SK-N-MC (cell line): ENCODE data around the gene CLEC14A.

Experiments used
- EZH2 ChIP-seq: fragments of 200-600 bp; sonication (generic); IDR thresholded peaks from one replicate; pipeline ENCODE4 v1.6.1; 2017; ENCODE audit warnings: antibody characterized with exemption
- POLR2AphosphoS5 ChIP-seq: IDR thresholded peaks from 2 replicates; pipeline ENCODE4 v1.6.1; 2012; ENCODE audit warnings: mild to moderate bottlenecking, low read depth, low read length, borderline replicate concordance

DNA sequence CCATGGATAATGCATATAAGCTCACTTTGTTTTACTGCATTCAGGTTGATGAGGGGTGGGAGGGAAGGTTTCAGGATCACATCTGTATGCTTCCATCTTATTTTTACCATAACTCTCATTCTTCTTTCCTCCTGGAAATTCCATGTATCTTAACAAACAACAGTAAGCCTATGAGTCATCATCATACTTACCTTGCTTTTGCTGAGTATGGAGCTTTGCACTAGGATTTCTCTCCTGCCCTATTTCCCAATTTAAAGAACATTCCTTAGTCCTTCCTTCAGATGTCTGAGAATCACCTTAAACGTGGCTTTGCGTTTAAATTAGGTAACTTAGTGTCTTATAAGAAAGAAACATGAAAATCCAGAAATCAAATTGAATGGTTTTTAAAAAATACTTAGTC lies 1.6 kb upstream of the CLEC14A start:
- TF ChIP-seq POLR2AphosphoS5 (no peak), EZH2 (no peak)
